OCI-LY3 (cell line): Measurements from ENCODE around the gene FSTL5.

ENCODE experiments used
- EZH2phosphoT487 ChIP-seq: fragments of 200-600 bp; shearing (Covaris generic); IDR thresholded peaks from 2 replicates; pipeline ENCODE4 v1.6.1; 2018; ENCODE audit warnings: antibody characterized with exemption, mixed run types, low read depth
- TF ChIP-seq, protein P1 (sequence below): fragments of 200-600, 300-600 bp; sonication (generic); IDR thresholded peaks from 2 replicates; pipeline ENCODE4 v1.5.1; 2014; ENCODE audit warnings: antibody characterized with exemption, low read length, low read depth

DNA sequence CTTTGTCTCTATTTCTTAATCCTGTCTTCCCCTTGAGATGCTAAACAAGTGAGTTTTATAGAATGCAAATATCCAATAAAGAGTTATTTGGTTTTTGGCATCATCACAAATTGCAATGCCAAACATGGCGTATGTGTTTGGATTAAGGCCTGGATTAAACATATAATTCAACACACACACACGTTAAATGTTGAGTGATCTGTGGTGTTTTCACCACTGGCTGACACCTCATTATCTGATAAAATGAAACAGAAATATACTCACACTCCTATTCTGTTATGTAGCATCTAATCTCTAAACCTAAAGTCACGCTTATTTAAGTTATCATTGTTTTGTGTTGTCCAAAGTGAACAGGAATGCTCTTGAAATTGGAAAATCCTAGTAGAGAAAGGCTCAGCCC lies 506.2 kb downstream of the FSTL5 start:
- TF ChIP-seq, protein P1, sequence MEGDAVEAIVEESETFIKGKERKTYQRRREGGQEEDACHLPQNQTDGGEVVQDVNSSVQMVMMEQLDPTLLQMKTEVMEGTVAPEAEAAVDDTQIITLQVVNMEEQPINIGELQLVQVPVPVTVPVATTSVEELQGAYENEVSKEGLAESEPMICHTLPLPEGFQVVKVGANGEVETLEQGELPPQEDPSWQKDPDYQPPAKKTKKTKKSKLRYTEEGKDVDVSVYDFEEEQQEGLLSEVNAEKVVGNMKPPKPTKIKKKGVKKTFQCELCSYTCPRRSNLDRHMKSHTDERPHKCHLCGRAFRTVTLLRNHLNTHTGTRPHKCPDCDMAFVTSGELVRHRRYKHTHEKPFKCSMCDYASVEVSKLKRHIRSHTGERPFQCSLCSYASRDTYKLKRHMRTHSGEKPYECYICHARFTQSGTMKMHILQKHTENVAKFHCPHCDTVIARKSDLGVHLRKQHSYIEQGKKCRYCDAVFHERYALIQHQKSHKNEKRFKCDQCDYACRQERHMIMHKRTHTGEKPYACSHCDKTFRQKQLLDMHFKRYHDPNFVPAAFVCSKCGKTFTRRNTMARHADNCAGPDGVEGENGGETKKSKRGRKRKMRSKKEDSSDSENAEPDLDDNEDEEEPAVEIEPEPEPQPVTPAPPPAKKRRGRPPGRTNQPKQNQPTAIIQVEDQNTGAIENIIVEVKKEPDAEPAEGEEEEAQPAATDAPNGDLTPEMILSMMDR: no peak
- TF ChIP-seq EZH2phosphoT487: no peak
